Measurements from ENCODE around the gene EXOSC5. TPM values are rescaled to one million over a fixed set of nuclear protein-coding genes. Genes with fewer than 3 reads are reported as not detected.
A peak's percentile ranks its signal among the peaks of the same experiment; 100 is the strongest.

Gene EXOSC5
- total and polyA plus RNA-seq, 10 of the 15 experiments (the other 5 are each of a cell fraction or from before 2014, with no cell fraction given), result 15.8 to 123 (median 52.7) TPM

DNA sequence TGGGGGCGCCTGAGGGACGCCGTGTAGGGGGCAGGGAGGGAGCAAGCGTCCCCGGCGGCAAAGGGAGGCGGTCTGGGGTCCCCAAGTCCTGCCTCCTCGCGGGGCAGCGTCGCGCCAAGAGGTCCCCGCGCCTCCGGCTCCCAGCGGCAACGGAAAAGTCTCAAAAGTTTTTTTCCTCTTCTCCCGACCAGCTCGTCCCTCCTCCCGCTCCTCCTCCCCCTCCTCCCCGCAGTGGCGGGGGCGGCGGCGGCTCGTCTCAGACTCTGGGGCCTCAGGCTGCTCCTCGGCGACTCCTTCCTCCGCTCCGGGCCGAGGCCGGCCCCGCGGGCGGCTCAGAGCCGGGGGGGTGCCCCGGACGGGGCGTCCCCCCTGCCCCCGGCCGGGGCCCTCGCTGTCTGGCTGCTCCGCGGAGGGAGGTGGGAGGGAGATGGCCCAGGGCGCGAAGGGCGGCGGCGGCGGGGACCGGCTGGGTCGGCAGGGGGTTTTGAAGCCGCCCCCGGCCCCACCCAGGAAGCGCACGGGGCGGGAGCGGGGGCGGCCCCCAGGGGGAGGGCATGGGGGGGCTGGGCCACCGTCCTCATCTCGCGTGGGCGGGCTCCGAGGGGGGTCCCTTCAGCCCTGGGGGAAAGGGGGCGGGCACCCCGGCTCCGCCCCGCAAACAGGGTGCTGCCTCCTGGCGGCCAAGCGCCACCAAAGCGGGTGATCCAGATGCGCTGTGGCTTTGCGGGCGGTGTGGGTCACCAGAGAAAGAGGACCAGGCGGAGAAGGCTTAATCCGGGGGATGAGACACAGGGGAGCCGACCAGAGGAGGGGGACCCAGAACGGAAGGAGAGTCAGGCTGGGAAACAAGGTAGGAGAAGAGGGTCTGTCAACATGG is 43.5 kb downstream of the EXOSC5 start, which contains the start of gene TGFB1 (continued):
- TF ChIP-seq MYB (IDR thresholded peaks at IDR 0.05; ENCODE audit: borderline replicate concordance, low read depth, low read length) (0 out of 2 replicates have a peak, but pooled peaks have one; percentile 17), POU2F2 (IDR thresholded peaks at IDR 0.05; ENCODE audit: borderline replicate concordance, low read depth, low read length) (0 out of 3 replicates have a peak, but pooled peaks have one; percentile 3), TARDBP (IDR thresholded peaks at IDR 0.05; ENCODE audit: borderline replicate concordance) (no peak), EZH2 (IDR thresholded peaks at IDR 0.05; ENCODE audit: borderline replicate concordance, control insufficient read depth, low read depth, low read length) (no peak), HDGF (IDR thresholded peaks at IDR 0.05) (peak; percentile 96), RAD51 (IDR thresholded peaks at IDR 0.05) (no peak), PML (IDR thresholded peaks at IDR 0.05; ENCODE audit: low read length) (peak; percentile 75; the same call in 1 of the 2 replicates), ZNF217 (IDR thresholded peaks at IDR 0.05) (0 out of 2 replicates have a peak, but pooled peaks have one; percentile 55), POLR2AphosphoS2 (IDR thresholded peaks at IDR 0.05; ENCODE audit: low read depth, low read length) (0 out of 2 replicates have a peak, but pooled peaks have one; percentile 64), JUND (IDR thresholded peaks at IDR 0.05; ENCODE audit: low read depth, low read length) (no peak), CREM (IDR thresholded peaks at IDR 0.05; ENCODE audit: low read depth) (peak; percentile 9; the same call in 1 of the 2 replicates), HDAC6 (IDR thresholded peaks at IDR 0.05; ENCODE audit: unreplicated experiment) (no peak), NR2C1 (IDR thresholded peaks at IDR 0.05) (peak; percentile 14; the same call in 1 of the 2 replicates), TCF12 (IDR thresholded peaks at IDR 0.05; ENCODE audit: low read depth, low read length) (0 out of 2 replicates have a peak, but pooled peaks have one; percentile 46), TAF1 (IDR thresholded peaks at IDR 0.05; ENCODE audit: borderline replicate concordance, low read depth, low read length) (peak; percentile 66; the same call in 1 of the 2 replicates), NFXL1 (IDR thresholded peaks at IDR 0.05; ENCODE audit: borderline replicate concordance) (peak; percentile 100), CREB1 (IDR thresholded peaks at IDR 0.05; ENCODE audit: low read depth) (no peak)
- TF ChIP-seq, protein P1, sequence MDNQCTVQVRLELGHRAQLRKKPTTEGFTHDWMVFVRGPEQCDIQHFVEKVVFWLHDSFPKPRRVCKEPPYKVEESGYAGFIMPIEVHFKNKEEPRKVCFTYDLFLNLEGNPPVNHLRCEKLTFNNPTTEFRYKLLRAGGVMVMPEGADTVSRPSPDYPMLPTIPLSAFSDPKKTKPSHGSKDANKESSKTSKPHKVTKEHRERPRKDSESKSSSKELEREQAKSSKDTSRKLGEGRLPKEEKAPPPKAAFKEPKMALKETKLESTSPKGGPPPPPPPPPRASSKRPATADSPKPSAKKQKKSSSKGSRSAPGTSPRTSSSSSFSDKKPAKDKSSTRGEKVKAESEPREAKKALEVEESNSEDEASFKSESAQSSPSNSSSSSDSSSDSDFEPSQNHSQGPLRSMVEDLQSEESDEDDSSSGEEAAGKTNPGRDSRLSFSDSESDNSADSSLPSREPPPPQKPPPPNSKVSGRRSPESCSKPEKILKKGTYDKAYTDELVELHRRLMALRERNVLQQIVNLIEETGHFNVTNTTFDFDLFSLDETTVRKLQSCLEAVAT (IDR thresholded peaks at IDR 0.05), result peak; percentile 75; the same call in 1 of the 2 replicates
- TF ChIP-seq, protein P2, sequence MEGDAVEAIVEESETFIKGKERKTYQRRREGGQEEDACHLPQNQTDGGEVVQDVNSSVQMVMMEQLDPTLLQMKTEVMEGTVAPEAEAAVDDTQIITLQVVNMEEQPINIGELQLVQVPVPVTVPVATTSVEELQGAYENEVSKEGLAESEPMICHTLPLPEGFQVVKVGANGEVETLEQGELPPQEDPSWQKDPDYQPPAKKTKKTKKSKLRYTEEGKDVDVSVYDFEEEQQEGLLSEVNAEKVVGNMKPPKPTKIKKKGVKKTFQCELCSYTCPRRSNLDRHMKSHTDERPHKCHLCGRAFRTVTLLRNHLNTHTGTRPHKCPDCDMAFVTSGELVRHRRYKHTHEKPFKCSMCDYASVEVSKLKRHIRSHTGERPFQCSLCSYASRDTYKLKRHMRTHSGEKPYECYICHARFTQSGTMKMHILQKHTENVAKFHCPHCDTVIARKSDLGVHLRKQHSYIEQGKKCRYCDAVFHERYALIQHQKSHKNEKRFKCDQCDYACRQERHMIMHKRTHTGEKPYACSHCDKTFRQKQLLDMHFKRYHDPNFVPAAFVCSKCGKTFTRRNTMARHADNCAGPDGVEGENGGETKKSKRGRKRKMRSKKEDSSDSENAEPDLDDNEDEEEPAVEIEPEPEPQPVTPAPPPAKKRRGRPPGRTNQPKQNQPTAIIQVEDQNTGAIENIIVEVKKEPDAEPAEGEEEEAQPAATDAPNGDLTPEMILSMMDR (IDR thresholded peaks at IDR 0.05 in 2 of 3, conservative IDR thresholded peaks at IDR 0.05 in 1 of 3; ENCODE audit: control insufficient read depth in 2 of 3, extremely low read depth in 1 of 3, insufficient read depth in 1 of 3, low read depth in 3 of 3, low read length in 3 of 3), result peak; percentile 88 to 94 (median 93)
- TF ChIP-seq, protein P3, sequence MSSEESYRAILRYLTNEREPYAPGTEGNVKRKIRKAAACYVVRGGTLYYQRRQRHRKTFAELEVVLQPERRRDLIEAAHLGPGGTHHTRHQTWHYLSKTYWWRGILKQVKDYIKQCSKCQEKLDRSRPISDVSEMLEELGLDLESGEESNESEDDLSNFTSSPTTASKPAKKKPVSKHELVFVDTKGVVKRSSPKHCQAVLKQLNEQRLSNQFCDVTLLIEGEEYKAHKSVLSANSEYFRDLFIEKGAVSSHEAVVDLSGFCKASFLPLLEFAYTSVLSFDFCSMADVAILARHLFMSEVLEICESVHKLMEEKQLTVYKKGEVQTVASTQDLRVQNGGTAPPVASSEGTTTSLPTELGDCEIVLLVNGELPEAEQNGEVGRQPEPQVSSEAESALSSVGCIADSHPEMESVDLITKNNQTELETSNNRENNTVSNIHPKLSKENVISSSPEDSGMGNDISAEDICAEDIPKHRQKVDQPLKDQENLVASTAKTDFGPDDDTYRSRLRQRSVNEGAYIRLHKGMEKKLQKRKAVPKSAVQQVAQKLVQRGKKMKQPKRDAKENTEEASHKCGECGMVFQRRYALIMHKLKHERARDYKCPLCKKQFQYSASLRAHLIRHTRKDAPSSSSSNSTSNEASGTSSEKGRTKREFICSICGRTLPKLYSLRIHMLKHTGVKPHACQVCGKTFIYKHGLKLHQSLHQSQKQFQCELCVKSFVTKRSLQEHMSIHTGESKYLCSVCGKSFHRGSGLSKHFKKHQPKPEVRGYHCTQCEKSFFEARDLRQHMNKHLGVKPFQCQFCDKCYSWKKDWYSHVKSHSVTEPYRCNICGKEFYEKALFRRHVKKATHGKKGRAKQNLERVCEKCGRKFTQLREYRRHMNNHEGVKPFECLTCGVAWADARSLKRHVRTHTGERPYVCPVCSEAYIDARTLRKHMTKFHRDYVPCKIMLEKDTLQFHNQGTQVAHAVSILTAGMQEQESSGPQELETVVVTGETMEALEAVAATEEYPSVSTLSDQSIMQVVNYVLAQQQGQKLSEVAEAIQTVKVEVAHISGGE (CRISPR knock-in tag; IDR thresholded peaks at IDR 0.05), result no peak
- TF ChIP-seq, protein P4, sequence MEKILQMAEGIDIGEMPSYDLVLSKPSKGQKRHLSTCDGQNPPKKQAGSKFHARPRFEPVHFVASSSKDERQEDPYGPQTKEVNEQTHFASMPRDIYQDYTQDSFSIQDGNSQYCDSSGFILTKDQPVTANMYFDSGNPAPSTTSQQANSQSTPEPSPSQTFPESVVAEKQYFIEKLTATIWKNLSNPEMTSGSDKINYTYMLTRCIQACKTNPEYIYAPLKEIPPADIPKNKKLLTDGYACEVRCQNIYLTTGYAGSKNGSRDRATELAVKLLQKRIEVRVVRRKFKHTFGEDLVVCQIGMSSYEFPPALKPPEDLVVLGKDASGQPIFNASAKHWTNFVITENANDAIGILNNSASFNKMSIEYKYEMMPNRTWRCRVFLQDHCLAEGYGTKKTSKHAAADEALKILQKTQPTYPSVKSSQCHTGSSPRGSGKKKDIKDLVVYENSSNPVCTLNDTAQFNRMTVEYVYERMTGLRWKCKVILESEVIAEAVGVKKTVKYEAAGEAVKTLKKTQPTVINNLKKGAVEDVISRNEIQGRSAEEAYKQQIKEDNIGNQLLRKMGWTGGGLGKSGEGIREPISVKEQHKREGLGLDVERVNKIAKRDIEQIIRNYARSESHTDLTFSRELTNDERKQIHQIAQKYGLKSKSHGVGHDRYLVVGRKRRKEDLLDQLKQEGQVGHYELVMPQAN (conservative IDR thresholded peaks at IDR 0.05), result peak; percentile 90

All from GM12878 (cell line).